ENCODE data around the gene MSANTD3. TPM values are rescaled to one million over a fixed set of nuclear protein-coding genes. Genes with fewer than 3 reads are reported as not detected.
A peak's percentile ranks its signal among the peaks of the same experiment; 100 is the strongest.

The MSANTD3 gene
- total and polyA plus RNA-seq, 2 of the 13 experiments (the other 11 are each of a cell fraction or from before 2014, with no cell fraction given) = 10.1 to 19.2 TPM

GRCh38 chr9:100427366-100428263 is 672 bp downstream of the MSANTD3 start (continued):
- TF ChIP-seq, protein P1, sequence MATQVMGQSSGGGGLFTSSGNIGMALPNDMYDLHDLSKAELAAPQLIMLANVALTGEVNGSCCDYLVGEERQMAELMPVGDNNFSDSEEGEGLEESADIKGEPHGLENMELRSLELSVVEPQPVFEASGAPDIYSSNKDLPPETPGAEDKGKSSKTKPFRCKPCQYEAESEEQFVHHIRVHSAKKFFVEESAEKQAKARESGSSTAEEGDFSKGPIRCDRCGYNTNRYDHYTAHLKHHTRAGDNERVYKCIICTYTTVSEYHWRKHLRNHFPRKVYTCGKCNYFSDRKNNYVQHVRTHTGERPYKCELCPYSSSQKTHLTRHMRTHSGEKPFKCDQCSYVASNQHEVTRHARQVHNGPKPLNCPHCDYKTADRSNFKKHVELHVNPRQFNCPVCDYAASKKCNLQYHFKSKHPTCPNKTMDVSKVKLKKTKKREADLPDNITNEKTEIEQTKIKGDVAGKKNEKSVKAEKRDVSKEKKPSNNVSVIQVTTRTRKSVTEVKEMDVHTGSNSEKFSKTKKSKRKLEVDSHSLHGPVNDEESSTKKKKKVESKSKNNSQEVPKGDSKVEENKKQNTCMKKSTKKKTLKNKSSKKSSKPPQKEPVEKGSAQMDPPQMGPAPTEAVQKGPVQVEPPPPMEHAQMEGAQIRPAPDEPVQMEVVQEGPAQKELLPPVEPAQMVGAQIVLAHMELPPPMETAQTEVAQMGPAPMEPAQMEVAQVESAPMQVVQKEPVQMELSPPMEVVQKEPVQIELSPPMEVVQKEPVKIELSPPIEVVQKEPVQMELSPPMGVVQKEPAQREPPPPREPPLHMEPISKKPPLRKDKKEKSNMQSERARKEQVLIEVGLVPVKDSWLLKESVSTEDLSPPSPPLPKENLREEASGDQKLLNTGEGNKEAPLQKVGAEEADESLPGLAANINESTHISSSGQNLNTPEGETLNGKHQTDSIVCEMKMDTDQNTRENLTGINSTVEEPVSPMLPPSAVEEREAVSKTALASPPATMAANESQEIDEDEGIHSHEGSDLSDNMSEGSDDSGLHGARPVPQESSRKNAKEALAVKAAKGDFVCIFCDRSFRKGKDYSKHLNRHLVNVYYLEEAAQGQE (IDR thresholded peaks at IDR 0.05; ENCODE audit: borderline replicate concordance in 1 of 2, low read depth in 1 of 2, low read length in 2 of 2) = no peak
- TF ChIP-seq ZNF768 (CRISPR knock-in tag; IDR thresholded peaks at IDR 0.05) (0 out of 2 replicates have a peak, but pooled peaks have one; percentile 43), IRF2 (CRISPR knock-in tag; IDR thresholded peaks at IDR 0.05) (no peak), SPEN (CRISPR knock-in tag; IDR thresholded peaks at IDR 0.05; ENCODE audit: low read depth) (no peak), POLR2G (IDR thresholded peaks at IDR 0.05; ENCODE audit: low read depth, low read length) (no peak), MBD4 (IDR thresholded peaks at IDR 0.05; ENCODE audit: borderline replicate concordance, low read length) (no peak), PHF8 (CRISPR knock-in tag; IDR thresholded peaks at IDR 0.05) (peak; percentile 64; the same call in 1 of the 2 replicates), ZSCAN9 (CRISPR knock-in tag; IDR thresholded peaks at IDR 0.05; ENCODE audit: borderline replicate concordance) (no peak), ZKSCAN1 (IDR thresholded peaks at IDR 0.05; ENCODE audit: low read length) (peak; percentile 75), ZNF136 (CRISPR knock-in tag; IDR thresholded peaks at IDR 0.05; ENCODE audit: low read depth) (no peak), ZNF687 (CRISPR knock-in tag; IDR thresholded peaks at IDR 0.05) (peak; percentile 40; the same call in 1 of the 2 replicates), RXRA (CRISPR knock-in tag; IDR thresholded peaks at IDR 0.05) (0 out of 2 replicates have a peak, but pooled peaks have one; percentile 32), HNRNPK (IDR thresholded peaks at IDR 0.05; ENCODE audit: low read depth, low read length, poor library complexity, severe bottlenecking) (peak; percentile 17), KAT8 (CRISPR knock-in tag; IDR thresholded peaks at IDR 0.05) (no peak), SALL1 (CRISPR knock-in tag; IDR thresholded peaks at IDR 0.05) (peak; percentile 35; the same call in 1 of the 2 replicates), ZNF274 (CRISPR knock-in tag; IDR thresholded peaks at IDR 0.05) (peak; percentile 49; the same call in 1 of the 2 replicates), TRIM24 (CRISPR knock-in tag; IDR thresholded peaks at IDR 0.05) (no peak)
- TF ChIP-seq, protein P2, sequence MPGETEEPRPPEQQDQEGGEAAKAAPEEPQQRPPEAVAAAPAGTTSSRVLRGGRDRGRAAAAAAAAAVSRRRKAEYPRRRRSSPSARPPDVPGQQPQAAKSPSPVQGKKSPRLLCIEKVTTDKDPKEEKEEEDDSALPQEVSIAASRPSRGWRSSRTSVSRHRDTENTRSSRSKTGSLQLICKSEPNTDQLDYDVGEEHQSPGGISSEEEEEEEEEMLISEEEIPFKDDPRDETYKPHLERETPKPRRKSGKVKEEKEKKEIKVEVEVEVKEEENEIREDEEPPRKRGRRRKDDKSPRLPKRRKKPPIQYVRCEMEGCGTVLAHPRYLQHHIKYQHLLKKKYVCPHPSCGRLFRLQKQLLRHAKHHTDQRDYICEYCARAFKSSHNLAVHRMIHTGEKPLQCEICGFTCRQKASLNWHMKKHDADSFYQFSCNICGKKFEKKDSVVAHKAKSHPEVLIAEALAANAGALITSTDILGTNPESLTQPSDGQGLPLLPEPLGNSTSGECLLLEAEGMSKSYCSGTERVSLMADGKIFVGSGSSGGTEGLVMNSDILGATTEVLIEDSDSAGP (CRISPR knock-in tag; IDR thresholded peaks at IDR 0.05; ENCODE audit: borderline replicate concordance) = peak; percentile 94
- TF ChIP-seq, protein P3, sequence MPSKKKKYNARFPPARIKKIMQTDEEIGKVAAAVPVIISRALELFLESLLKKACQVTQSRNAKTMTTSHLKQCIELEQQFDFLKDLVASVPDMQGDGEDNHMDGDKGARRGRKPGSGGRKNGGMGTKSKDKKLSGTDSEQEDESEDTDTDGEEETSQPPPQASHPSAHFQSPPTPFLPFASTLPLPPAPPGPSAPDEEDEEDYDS (CRISPR knock-in tag; IDR thresholded peaks at IDR 0.05) = no peak
